ENCODE results near the gene MDGA2. TPM values are rescaled to one million over a fixed set of nuclear protein-coding genes. Genes with fewer than 3 reads are reported as not detected.

MDGA2 gene
- total RNA-seq, 1 experiment from 2014 or later, result not detected

DNA sequence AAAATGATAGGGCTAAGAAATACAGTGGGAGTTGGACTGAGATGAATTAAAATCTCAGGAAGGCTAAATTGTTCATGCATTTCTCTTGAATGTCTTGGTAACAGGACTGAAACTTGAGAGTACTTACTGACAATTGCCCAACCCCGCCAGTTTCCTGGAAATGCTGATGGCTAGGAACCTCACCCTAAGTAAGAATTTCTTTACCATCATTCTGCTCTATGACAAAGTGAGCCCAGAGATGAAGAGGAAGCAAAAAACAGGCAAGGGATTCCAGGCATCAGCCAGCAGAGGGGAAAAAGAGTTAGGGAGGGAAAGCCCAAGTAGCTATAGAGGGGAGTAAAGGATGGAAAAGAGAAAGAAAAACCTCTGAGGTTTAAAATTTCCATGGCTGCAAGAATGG lies 397.7 kb downstream of the MDGA2 start:
- no peaks in the 10 kb centered on the region for H3K9me3 ChIP-seq
- H3K27me3 Mint-ChIP-seq (ENCODE audit: insufficient read depth, unreplicated experiment), result peaks cover 3% of the 10 kb centered on the region
- H3K4me1 ChIP-seq, result no peaks in the 10 kb centered on the region
- TF ChIP-seq, protein P1, sequence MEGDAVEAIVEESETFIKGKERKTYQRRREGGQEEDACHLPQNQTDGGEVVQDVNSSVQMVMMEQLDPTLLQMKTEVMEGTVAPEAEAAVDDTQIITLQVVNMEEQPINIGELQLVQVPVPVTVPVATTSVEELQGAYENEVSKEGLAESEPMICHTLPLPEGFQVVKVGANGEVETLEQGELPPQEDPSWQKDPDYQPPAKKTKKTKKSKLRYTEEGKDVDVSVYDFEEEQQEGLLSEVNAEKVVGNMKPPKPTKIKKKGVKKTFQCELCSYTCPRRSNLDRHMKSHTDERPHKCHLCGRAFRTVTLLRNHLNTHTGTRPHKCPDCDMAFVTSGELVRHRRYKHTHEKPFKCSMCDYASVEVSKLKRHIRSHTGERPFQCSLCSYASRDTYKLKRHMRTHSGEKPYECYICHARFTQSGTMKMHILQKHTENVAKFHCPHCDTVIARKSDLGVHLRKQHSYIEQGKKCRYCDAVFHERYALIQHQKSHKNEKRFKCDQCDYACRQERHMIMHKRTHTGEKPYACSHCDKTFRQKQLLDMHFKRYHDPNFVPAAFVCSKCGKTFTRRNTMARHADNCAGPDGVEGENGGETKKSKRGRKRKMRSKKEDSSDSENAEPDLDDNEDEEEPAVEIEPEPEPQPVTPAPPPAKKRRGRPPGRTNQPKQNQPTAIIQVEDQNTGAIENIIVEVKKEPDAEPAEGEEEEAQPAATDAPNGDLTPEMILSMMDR (IDR thresholded peaks at IDR 0.05; ENCODE audit: insufficient read depth in 1 of 2, low read depth in 1 of 2, low read length in 1 of 2, severe bottlenecking in 1 of 2, unreplicated experiment in 1 of 2), result no peak
- no peaks in the 10 kb centered on the region for H3K36me3 Mint-ChIP-seq (ENCODE audit: insufficient read depth, unreplicated experiment)
- ChIA-PET CTCF (no interaction called here), POLR2A (no interaction called here)
- H3K9me3 Mint-ChIP-seq (ENCODE audit: unreplicated experiment), result no peaks in the 10 kb centered on the region
- no peaks in the 10 kb centered on the region for H3K36me3 ChIP-seq (ENCODE audit: control insufficient read depth, insufficient read depth, low read length)
- no peaks in the 10 kb centered on the region for H3K27me3 ChIP-seq (replicated peaks; ENCODE audit: control insufficient read depth, insufficient read depth, low read length)
- BruUV-seq (replicated peaks), result no TSS peak
- no peak overlapping the region for H3K4me3 Mint-ChIP-seq (ENCODE audit: unreplicated experiment)
- H3K27ac Mint-ChIP-seq (ENCODE audit: unreplicated experiment), result no peak overlapping the region
- H3K4me1 Mint-ChIP-seq (ENCODE audit: low read depth, unreplicated experiment), result no peaks in the 10 kb centered on the region
- no peak overlapping the region for H3K4me3 ChIP-seq (ENCODE audit: low read depth, low read length)
- no peak for DNase-seq
- intact Hi-C loops (cut with micrococcal nuclease; ENCODE audit: unreplicated experiment), result loop anchor here (1.0 to 5.0 kb wide), 2 partner anchors 232 to 695 kb away; no protein-coding TSS in a partner anchor

DNA sequence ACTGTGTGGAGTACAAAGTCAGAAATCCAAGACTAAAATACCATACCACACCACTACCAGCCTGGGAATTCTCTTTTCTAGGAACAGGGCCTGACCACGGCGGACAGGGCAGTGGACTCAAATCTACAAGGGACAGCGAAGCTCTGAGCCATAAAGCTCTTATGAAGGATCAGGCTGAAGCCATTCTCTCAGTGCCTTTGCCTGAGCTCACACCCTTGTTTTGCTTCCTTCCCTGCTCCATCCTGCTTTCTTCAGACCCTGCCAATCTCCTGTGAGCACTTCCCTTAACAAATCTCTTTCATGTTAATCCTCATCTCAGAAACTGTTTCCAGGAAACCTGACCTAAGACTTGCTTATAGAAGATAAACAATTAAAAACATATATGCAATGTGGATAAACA lies 398.5 kb downstream of the MDGA2 start:
- no peak overlapping the region for H3K4me3 ChIP-seq (ENCODE audit: low read depth, low read length)
- Mint-ChIP-seq H3K27ac (ENCODE audit: unreplicated experiment) (no peak overlapping the region), H3K4me3 (ENCODE audit: unreplicated experiment) (no peak overlapping the region), H3K36me3 (ENCODE audit: insufficient read depth, unreplicated experiment) (no peaks in the 10 kb centered on the region), H3K27me3 (ENCODE audit: insufficient read depth, unreplicated experiment) (peaks cover 3% of the 10 kb centered on the region), H3K4me1 (ENCODE audit: low read depth, unreplicated experiment) (no peaks in the 10 kb centered on the region), H3K9me3 (ENCODE audit: unreplicated experiment) (no peaks in the 10 kb centered on the region)
- H3K9me3 ChIP-seq, result no peaks in the 10 kb centered on the region
- no peaks in the 10 kb centered on the region for H3K27me3 ChIP-seq (replicated peaks; ENCODE audit: control insufficient read depth, insufficient read depth, low read length)
- TF ChIP-seq, protein P1 (IDR thresholded peaks at IDR 0.05; ENCODE audit: insufficient read depth in 1 of 2, low read depth in 1 of 2, low read length in 1 of 2, severe bottlenecking in 1 of 2, unreplicated experiment in 1 of 2), result no peak
- ChIA-PET CTCF (interaction anchor here (0.7 kb wide), 1 partner anchor 1799 kb away, joined by 3 read pairs; no protein-coding TSS in a partner anchor), POLR2A (no interaction called here)
- no peaks in the 10 kb centered on the region for H3K36me3 ChIP-seq (ENCODE audit: control insufficient read depth, insufficient read depth, low read length)
- no TSS peak for BruUV-seq (replicated peaks)
- no peaks in the 10 kb centered on the region for H3K4me1 ChIP-seq
- DNase-seq, result no peak
- intact Hi-C loops (cut with micrococcal nuclease; ENCODE audit: unreplicated experiment), result loop anchor here (5.0 kb wide), 1 partner anchor 695 kb away; no protein-coding TSS in a partner anchor

DNA sequence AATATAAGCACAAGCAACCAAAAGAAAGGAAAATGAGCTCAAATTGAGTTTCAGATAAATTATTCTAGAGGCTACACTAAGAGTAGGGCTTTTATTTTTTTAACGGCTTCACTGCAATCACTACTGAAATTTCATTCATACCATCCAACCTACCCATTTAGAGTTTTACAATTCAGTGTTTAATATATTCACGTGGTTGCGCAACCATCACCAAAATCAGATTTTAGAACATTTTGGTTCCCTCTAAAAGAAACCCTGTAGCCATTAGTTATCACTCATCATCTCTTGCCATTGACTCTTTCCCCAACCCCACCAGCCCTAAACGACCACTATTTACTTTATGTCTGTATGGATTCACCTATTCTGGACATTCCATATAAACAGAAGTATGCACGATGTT lies 401.5 kb downstream of the MDGA2 start:
- no peaks in the 10 kb centered on the region for H3K9me3 Mint-ChIP-seq (ENCODE audit: unreplicated experiment)
- H3K4me3 Mint-ChIP-seq (ENCODE audit: unreplicated experiment), result no peak overlapping the region
- ChIA-PET POLR2A (no interaction called here), CTCF (no interaction called here)
- Histone ChIP-seq H3K4me1 (no peaks in the 10 kb centered on the region), H3K4me3 (ENCODE audit: low read depth, low read length) (no peak overlapping the region), H3K27me3 (replicated peaks; ENCODE audit: control insufficient read depth, insufficient read depth, low read length) (no peaks in the 10 kb centered on the region), H3K36me3 (ENCODE audit: control insufficient read depth, insufficient read depth, low read length) (no peaks in the 10 kb centered on the region), H3K9me3 (no peaks in the 10 kb centered on the region)
- H3K27me3 Mint-ChIP-seq (ENCODE audit: insufficient read depth, unreplicated experiment), result peaks cover 3% of the 10 kb centered on the region
- intact Hi-C loops (cut with micrococcal nuclease; ENCODE audit: unreplicated experiment), result no loop called here
- H3K36me3 Mint-ChIP-seq (ENCODE audit: insufficient read depth, unreplicated experiment), result no peaks in the 10 kb centered on the region
- TF ChIP-seq, protein P1 (IDR thresholded peaks at IDR 0.05; ENCODE audit: insufficient read depth in 1 of 2, low read depth in 1 of 2, low read length in 1 of 2, severe bottlenecking in 1 of 2, unreplicated experiment in 1 of 2), result no peak
- no peaks in the 10 kb centered on the region for H3K4me1 Mint-ChIP-seq (ENCODE audit: low read depth, unreplicated experiment)
- DNase-seq, result no peak
- no TSS peak for BruUV-seq (replicated peaks)
- H3K27ac Mint-ChIP-seq (ENCODE audit: unreplicated experiment), result no peak overlapping the region

Measured in Caco-2 (cell line).